PC-9 (cell line): Measurements from ENCODE around the gene NPR2. TPM values are rescaled to one million over a fixed set of nuclear protein-coding genes. Genes with fewer than 3 reads are reported as not detected.

Experiments
- BruUV-seq: library from RNA; stranded (reverse); fragments of 400-500 nt; replicated peaks from 2 replicates; lab custom pipeline; 2021; lab: Mats Ljungman, UMichigan
- CTCF ChIA-PET: fragments of 300-600 bp; sonication (Branson Sonifier 250); formaldehyde crosslinking; loops from one replicate; lab custom pipeline; 2022; ENCODE audit warnings: antibody characterized with exemption; lab: Charles Lee
- POLR2A ChIA-PET: fragments of 300-600 bp; sonication (Branson Sonifier 250); formaldehyde crosslinking; loops from one replicate; lab custom pipeline; 2022; ENCODE audit warnings: antibody characterized with exemption; ENCODE audit not compliant: unreplicated experiment; lab: Charles Lee
- DNase-seq, 2 experiments: peaks; one replicate each; pipeline versions ENCODE4 v3.0.0 to v3.0.0-alpha.2; 2015 to 2022; ENCODE audit warnings: mixed read lengths in 1 of 2
- H2AFZ ChIP-seq: fragments of 200-600 bp; sonication (generic); 2 replicates; pipeline ENCODE4 v1.8.1; 2017; ENCODE audit warnings: antibody characterized with exemption
- H3F3A ChIP-seq: fragments of 200-600 bp; sonication (generic); 2 replicates; pipeline ENCODE4 v1.8.1; 2017; ENCODE audit warnings: antibody characterized with exemption, mild to moderate bottlenecking, low read depth; ENCODE audit not compliant: insufficient read depth
- H3K27ac ChIP-seq: fragments of 200-600 bp; sonication (generic); 2 replicates; pipeline ENCODE4 v1.6.1; 2016; ENCODE audit warnings: mixed run types
- H3K27me3 ChIP-seq: fragments of 200-600 bp; sonication (generic); 2 replicates; pipeline ENCODE4 v1.6.1; 2016; ENCODE audit warnings: low read depth, mixed run types; ENCODE audit not compliant: insufficient read depth
- H3K36me3 ChIP-seq: fragments of 200-600 bp; sonication (generic); 2 replicates; pipeline ENCODE4 v1.6.1; 2016; ENCODE audit warnings: low read depth, mixed run types
- H3K4me1 ChIP-seq: fragments of 200-600 bp; sonication (generic); replicated peaks from 2 replicates; pipeline ENCODE4 v1.6.1; 2016; ENCODE audit warnings: mixed run types; ENCODE audit not compliant: insufficient read depth
- H3K4me2 ChIP-seq: fragments of 200-600 bp; sonication (generic); 2 replicates; pipeline ENCODE4 v1.6.1; 2017; ENCODE audit warnings: mixed run types
- H3K4me3 ChIP-seq: fragments of 200-600 bp; sonication (generic); 2 replicates; pipeline ENCODE4 v1.6.1; 2016; ENCODE audit warnings: mixed run types
- H3K79me2 ChIP-seq: fragments of 200-600 bp; sonication (generic); 2 replicates; pipeline ENCODE4 v1.6.1; 2017; ENCODE audit warnings: low read depth, mixed run types
- H3K9me2 ChIP-seq: fragments of 200-600 bp; sonication (generic); 2 replicates; pipeline ENCODE4 v1.8.1; 2017; ENCODE audit warnings: mild to moderate bottlenecking; ENCODE audit not compliant: insufficient read depth
- H3K9me3 ChIP-seq: fragments of 200-600 bp; sonication (generic); 2 replicates; pipeline ENCODE4 v1.8.1; 2016; ENCODE audit warnings: low read depth; ENCODE audit not compliant: insufficient read depth
- H4K20me1 ChIP-seq: fragments of 200-600 bp; sonication (generic); 2 replicates; pipeline ENCODE4 v1.8.1; 2017; ENCODE audit not compliant: insufficient read depth
- EZH2 ChIP-seq: fragments of 200-600 bp; sonication (generic); IDR thresholded peaks from 2 replicates; pipeline ENCODE4 v1.8.0; 2017; ENCODE audit warnings: antibody characterized with exemption, low read depth
- intact Hi-C: fragments of 100-400 bp; cut with micrococcal nuclease; formaldehyde crosslinking; loops from one replicate; pipeline ENCODE4 v1.10.0; 2022; ENCODE audit not compliant: unreplicated experiment
- total RNA-seq: library from RNA; stranded (reverse); gene quantifications from 2 replicates; pipeline ENCODE4 v1.2.3, GENCODE V29; 2021
- TF ChIP-seq, protein P1 (sequence below): fragments of 200-600 bp; sonication (generic); conservative IDR thresholded peaks from 2 replicates; pipeline ENCODE4 v1.6.1; 2017; ENCODE audit warnings: mixed run types, antibody characterized with exemption, mild to moderate bottlenecking, moderate library complexity

The NPR2 gene
- total RNA-seq, 1 experiment from 2014 or later: 11.3 TPM

DNA sequence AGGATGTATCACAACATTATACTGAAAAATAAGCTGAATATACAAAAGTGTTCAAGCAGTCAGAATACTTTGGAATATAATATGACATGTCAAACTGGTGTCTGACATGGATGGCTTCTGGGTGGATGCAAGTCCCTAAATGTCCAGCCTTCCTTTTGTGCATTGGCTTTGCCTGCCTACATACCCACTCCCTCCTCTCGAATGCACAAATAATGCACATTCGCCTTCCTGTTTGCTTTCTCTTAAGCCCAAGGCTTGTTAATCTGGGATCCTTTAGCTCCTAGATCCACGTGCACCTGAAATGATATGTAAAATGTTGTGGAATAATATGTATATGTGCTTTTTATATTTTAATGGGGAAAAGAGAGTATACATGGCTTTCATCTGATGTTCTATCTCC, 12.9 kb upstream of the NPR2 start:
- CTCF ChIA-PET: no interaction called here
- no TSS peak for BruUV-seq
- DNase-seq: no peak
- Histone ChIP-seq H3K4me1 (no peaks in the 10 kb centered on the region), H3K27ac (no peak overlapping the region), H3K27me3 (no peaks in the 10 kb centered on the region), H3K9me3 (no peaks in the 10 kb centered on the region), H4K20me1 (no peaks in the 10 kb centered on the region), H3K4me3 (no peak overlapping the region), H3K4me2 (no peak overlapping the region), H3K79me2 (no peaks in the 10 kb centered on the region), H3K9me2 (no peaks in the 10 kb centered on the region), H3F3A (no peaks in the 10 kb centered on the region), H2AFZ (no peak overlapping the region), H3K36me3 (0 out of 2 replicates have a peak, but pooled peaks cover 2% of the 10 kb centered on the region)
- TF ChIP-seq EZH2: no peak
- TF ChIP-seq, protein P1, sequence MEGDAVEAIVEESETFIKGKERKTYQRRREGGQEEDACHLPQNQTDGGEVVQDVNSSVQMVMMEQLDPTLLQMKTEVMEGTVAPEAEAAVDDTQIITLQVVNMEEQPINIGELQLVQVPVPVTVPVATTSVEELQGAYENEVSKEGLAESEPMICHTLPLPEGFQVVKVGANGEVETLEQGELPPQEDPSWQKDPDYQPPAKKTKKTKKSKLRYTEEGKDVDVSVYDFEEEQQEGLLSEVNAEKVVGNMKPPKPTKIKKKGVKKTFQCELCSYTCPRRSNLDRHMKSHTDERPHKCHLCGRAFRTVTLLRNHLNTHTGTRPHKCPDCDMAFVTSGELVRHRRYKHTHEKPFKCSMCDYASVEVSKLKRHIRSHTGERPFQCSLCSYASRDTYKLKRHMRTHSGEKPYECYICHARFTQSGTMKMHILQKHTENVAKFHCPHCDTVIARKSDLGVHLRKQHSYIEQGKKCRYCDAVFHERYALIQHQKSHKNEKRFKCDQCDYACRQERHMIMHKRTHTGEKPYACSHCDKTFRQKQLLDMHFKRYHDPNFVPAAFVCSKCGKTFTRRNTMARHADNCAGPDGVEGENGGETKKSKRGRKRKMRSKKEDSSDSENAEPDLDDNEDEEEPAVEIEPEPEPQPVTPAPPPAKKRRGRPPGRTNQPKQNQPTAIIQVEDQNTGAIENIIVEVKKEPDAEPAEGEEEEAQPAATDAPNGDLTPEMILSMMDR: no peak
- intact Hi-C loops: no loop called here
- POLR2A ChIA-PET: no interaction called here

DNA sequence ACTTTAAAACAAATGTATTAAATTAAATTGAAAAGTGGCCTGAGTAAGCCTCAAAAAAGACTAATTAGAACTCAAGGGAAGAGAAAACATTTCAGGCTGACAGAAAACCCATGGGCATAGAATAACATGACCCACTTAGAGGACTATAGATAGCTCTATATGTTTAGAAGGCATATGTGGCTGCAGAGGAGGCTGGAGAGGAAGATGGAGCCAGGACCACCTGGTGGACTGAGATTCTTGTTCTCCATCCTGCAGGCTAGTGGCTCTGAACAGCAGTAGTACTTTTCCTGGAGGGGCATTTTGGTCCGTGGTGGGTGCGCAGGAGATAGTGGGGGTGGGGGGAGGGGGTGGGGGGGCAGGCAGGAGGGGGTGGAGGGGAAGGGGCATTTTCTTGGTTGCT, 10.3 kb upstream of the NPR2 start:
- Histone ChIP-seq H4K20me1 (no peaks in the 10 kb centered on the region), H2AFZ (no peak overlapping the region), H3K79me2 (no peaks in the 10 kb centered on the region), H3K27me3 (no peaks in the 10 kb centered on the region), H3K9me2 (no peaks in the 10 kb centered on the region), H3K36me3 (0 out of 2 replicates have a peak, but pooled peaks cover 5% of the 10 kb centered on the region), H3K4me3 (no peak overlapping the region), H3F3A (no peaks in the 10 kb centered on the region), H3K9me3 (no peaks in the 10 kb centered on the region), H3K4me2 (no peak overlapping the region), H3K27ac (no peak overlapping the region), H3K4me1 (no peaks in the 10 kb centered on the region)
- DNase-seq: no peak
- no TSS peak for BruUV-seq
- ChIA-PET POLR2A (no interaction called here), CTCF (no interaction called here)
- intact Hi-C loops: no loop called here
- TF ChIP-seq EZH2: no peak
- TF ChIP-seq, protein P1: no peak

DNA sequence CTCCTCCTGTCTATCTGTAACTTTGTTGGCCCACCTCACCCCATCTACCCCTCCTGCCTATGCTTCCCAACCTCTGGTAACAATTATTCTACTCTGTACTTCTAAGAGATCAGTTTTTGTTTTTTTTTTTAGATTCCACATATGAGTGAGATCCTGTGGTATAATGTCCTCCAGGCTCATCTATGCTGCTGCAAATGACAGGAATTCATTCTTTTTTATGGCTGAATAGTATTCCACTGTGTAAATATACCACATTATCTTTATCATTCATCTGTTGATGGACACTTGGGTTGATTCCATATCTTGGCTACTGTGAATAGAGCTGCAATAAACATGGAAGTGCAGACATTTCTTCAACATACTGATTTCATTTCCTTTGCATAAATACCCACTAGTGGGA, 8.0 kb upstream of the NPR2 start:
- H4K20me1 ChIP-seq: no peaks in the 10 kb centered on the region
- no peak overlapping the region for H2AFZ ChIP-seq
- H3K36me3 ChIP-seq: 0 out of 2 replicates have a peak, but pooled peaks cover 5% of the 10 kb centered on the region
- BruUV-seq: no TSS peak
- no peaks in the 10 kb centered on the region for H3K9me2 ChIP-seq
- no peaks in the 10 kb centered on the region for H3K79me2 ChIP-seq
- H3K27me3 ChIP-seq: no peaks in the 10 kb centered on the region
- peaks cover 4% of the 10 kb centered on the region; the same call in 1 of the 2 replicates for H3F3A ChIP-seq
- DNase-seq: no peak
- no peak for TF ChIP-seq EZH2
- TF ChIP-seq, protein P1: no peak
- H3K9me3 ChIP-seq: no peaks in the 10 kb centered on the region
- ChIA-PET POLR2A (no interaction called here), CTCF (no interaction called here)
- no peak overlapping the region for H3K4me2 ChIP-seq
- no peak overlapping the region for H3K27ac ChIP-seq
- no peaks in the 10 kb centered on the region for H3K4me1 ChIP-seq
- H3K4me3 ChIP-seq: no peak overlapping the region
- intact Hi-C loops: no loop called here
